Measurements from ENCODE around the gene CFAP91. TPM values are rescaled to one million over a fixed set of nuclear protein-coding genes. Genes with fewer than 3 reads are reported as not detected.

Gene CFAP91
- total RNA-seq (2014; rRNA removed; shearing (Covaris generic)): not detected in 2 replicates
- 0.29 and 0.32 TPM in 2 replicates for polyA plus RNA-seq (2014; cell fraction: nucleus; rRNA removed)

GRCh38 chr3:119702530-119703527, at the start of gene CFAP91:
CFAP91 (plus strand) TSS chr3:119703022; CDS start chr3:119703099, 77 bp downstream.
- DNase-seq (ENCODE audit: extremely low read depth, low read depth): peak; percentile 82

GRCh38 chr3:119653876-119654275, 48.9 kb upstream of the CFAP91 start:
- DNase-seq (ENCODE audit: extremely low read depth, low read depth): no peak

- DNase-seq (ENCODE audit: extremely low read depth, low read depth): no peak
Measured at GRCh38 chr3:119657887-119658702, 44.7 kb upstream of the CFAP91 start.

GRCh38 chr3:119658994-119659393, 43.8 kb upstream of the CFAP91 start:
- DNase-seq (ENCODE audit: extremely low read depth, low read depth): no peak

- no peak for DNase-seq (ENCODE audit: extremely low read depth, low read depth)
Measured at GRCh38 chr3:119659606-119660291, 43.1 kb upstream of the CFAP91 start.

- DNase-seq (ENCODE audit: extremely low read depth, low read depth): no peak
Measured at GRCh38 chr3:119660474-119661440, 42.1 kb upstream of the CFAP91 start, which contains the start of gene POPDC2. POPDC2 (minus strand) TSS chr3:119660589; CDS start chr3:119660423, 166 bp downstream.

- no peak for DNase-seq (ENCODE audit: extremely low read depth, low read depth)
Measured at GRCh38 chr3:119662604-119663373, 40.0 kb upstream of the CFAP91 start.

GRCh38 chr3:119663885-119664284, 38.9 kb upstream of the CFAP91 start:
- no peak for DNase-seq (ENCODE audit: extremely low read depth, low read depth)

- DNase-seq (ENCODE audit: extremely low read depth, low read depth): no peak
Measured at GRCh38 chr3:119664370-119664769, 38.5 kb upstream of the CFAP91 start.

GRCh38 chr3:119664850-119665379, 37.9 kb upstream of the CFAP91 start:
- no peak for DNase-seq (ENCODE audit: extremely low read depth, low read depth)

GRCh38 chr3:119665954-119666559, 36.8 kb upstream of the CFAP91 start:
- DNase-seq (ENCODE audit: extremely low read depth, low read depth): no peak

- no peak for DNase-seq (ENCODE audit: extremely low read depth, low read depth)
Measured at GRCh38 chr3:119669906-119670570, 32.8 kb upstream of the CFAP91 start.

GRCh38 chr3:119672776-119673175, 30.0 kb upstream of the CFAP91 start:
- no peak for DNase-seq (ENCODE audit: extremely low read depth, low read depth)

GRCh38 chr3:119673875-119674274, 28.9 kb upstream of the CFAP91 start:
- DNase-seq (ENCODE audit: extremely low read depth, low read depth): no peak

GRCh38 chr3:119675188-119675874, 27.5 kb upstream of the CFAP91 start:
- no peak for DNase-seq (ENCODE audit: extremely low read depth, low read depth)

- no peak for DNase-seq (ENCODE audit: extremely low read depth, low read depth)
Measured at GRCh38 chr3:119676020-119676419, 26.8 kb upstream of the CFAP91 start.
